HG03460 (cell line): Measurements from ENCODE around the gene HYCC1.
"Not testable (repeated sequence)": the region's sequence is repeated elsewhere in the genome, so short reads cannot be mapped to it uniquely, and the experiment has no call there.

Experiments used
- ATAC-seq: cut with Tn5 transposase; IDR thresholded peaks from one replicate; pipeline ENCODE4 v1.9.1; 2021; ENCODE audit not compliant: unreplicated experiment

The HYCC1 gene

DNA sequence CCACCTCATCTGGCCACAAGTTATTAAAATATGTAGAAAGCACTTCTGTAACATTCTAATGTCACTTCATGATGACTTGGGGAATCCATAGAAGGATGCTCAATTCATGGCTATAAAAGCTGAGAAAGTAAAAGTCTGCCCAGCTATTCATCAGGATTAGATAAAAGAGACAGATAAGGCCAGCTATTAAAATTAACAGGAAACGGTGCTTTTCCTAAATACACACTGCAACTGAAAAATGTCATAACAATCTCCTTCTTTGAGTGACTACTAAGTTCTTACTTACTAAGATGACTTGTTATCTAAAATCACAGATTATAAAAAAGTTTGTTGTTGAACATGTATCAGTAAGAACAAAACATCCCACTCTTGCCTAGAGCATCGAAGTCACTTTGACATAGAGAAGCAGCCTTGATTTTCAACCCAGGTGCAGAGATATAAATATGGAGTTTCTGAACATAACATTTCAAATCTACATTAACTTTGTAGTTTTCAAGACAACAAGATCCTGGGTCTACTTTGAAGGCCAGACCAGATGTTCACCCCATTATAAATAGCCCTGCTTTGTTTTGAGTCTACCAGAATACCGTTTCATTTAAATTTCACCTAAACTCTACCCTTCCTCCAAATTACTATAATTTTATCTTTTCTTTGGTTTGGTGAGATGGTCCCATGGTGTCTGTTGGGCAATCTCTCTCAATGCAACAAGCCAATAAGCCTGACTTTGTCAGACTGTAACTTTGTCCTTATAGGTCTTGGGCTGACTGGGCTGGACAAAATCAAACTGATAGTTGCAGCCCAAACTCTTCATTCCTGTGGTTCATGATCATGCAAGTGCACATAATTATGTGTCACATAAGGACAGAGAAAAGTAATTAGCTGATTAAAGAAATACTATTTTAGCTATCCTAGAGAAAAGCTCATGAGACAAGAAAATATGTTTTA lies 24.0 kb downstream of the HYCC1 start:
- no peak for ATAC-seq

DNA sequence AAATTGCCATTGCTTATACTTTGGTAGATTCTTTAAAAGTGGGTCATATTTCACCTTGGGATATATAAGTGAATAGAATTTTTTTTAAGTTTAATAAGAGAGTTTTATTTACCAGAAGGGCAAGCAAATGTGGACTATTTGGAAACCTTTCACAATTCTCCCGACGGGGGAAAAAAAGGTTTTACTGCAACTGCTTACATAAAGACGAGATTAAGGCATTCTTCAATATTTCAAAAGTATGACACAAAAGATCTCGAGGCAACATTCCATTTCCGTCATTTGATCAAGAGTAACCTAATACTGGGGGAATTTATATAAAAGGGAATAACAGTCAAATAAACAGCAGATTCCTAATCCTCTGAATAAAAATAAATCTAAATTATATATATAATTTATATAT lies 28.5 kb downstream of the HYCC1 start:
- no peak for ATAC-seq

GRCh38 chr7:22983257-22983855 lies 30.6 kb downstream of the HYCC1 start:
- no peak for ATAC-seq

- no peak for ATAC-seq
Measured at GRCh38 chr7:22980422-22980821, 33.5 kb downstream of the HYCC1 start.

DNA sequence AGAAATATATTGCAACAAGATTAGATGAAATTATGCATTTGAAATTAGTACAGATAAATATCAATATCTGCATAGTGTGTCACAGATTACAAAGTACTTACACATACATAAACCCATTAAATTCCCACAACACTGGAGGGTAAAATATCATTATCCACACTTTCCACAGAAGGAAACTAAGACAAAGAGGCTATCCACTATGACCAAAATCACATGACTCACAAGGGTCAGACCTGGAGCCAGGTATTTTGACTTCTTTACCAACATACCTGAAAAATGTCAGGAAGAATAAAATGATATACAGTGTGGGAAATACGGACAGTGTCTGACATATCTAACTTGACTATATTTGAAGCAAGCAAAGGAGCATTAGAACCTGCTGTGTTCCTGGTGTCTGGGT lies 34.1 kb downstream of the HYCC1 start:
- no peak for ATAC-seq

DNA sequence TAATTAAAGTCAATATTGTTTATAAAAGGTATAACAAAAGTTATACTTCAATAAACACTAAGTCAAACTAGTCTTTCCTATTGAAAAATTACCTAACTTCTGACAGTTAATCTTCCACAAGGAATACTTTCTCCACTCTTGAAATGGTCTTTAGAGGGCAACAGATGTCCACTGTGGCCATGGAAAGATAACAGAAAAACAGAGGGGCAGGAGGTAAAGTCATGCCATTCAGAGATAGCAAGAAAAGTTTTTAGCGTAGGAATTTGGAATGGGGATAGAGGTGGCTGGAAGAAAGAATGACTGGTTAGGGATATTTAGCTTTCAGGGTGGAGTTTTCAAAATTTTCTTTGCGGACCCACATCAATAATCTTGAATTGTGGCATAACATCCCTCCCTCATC lies 34.7 kb downstream of the HYCC1 start:
- no peak for ATAC-seq

- ATAC-seq = not testable (repeated sequence)
Measured at GRCh38 chr7:22974636-22975035, 39.3 kb downstream of the HYCC1 start.

DNA sequence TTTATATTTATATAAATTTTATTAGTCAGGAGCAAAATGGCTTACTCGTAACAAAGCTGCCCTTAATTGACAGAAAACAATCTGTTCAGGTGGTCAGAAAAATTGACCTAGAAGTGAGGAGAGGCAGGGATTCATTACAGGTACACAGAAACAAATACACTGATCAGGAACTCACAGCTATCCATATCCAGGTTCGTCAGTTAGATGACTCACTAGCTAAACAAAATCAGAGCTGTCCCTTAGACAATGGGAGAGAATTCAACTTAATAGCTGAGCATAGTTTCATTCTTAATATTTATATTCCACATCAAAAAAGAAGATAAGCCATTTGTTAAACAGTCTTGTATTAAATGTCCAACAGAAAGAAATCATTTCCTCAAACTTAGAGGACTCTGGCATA lies 41.7 kb downstream of the HYCC1 start:
- ATAC-seq = no peak

GRCh38 chr7:22969010-22969431 lies 44.9 kb downstream of the HYCC1 start:
- ATAC-seq = no peak
